SK-N-SH (cell line): ENCODE measurements around the gene DYRK3. TPM values are rescaled to one million over a fixed set of nuclear protein-coding genes. Genes with fewer than 3 reads are reported as not detected.

Source experiments
- CTCF ChIA-PET: fragments of 300-600, 350-600 bp; formaldehyde crosslinking; extraction: SDS; loops from one replicate; lab custom pipeline; 2021; lab: Yijun Ruan, JAX
- POLR2A ChIA-PET: fragments of 350-600 bp; sonication (Branson Sonifier 250); formaldehyde crosslinking; extraction: SDS; loops from one replicate; lab custom pipeline; 2020; ENCODE audit warnings: antibody characterized with exemption, inconsistent platforms; lab: Yijun Ruan, JAX
- DNase-seq: peaks from one replicate; pipeline ENCODE4 v3.0.0; 2012
- H2AFZ ChIP-seq: fragments of 200-600 bp; sonication (generic); 2 replicates; pipeline ENCODE4 v1.8.1; 2016; ENCODE audit warnings: antibody characterized with exemption, mild to moderate bottlenecking, low read depth
- H3F3A ChIP-seq: fragments of 200-600 bp; sonication (generic); replicated peaks from 2 replicates; pipeline ENCODE3; 2016; ENCODE audit warnings: antibody characterized with exemption, mild to moderate bottlenecking; ENCODE audit not compliant: insufficient read depth
- H3K27ac ChIP-seq, 2 experiments: fragments of 200-500 bp in 1 of 2; fragments of 200-600 bp in 1 of 2; sonication (Bioruptor generic) in 1 of 2; sonication (generic), shearing (Covaris generic) in 1 of 2; 2 replicates each; pipeline versions ENCODE4 v1.5.1 to v1.6.1; 2014 to 2016; ENCODE audit warnings: low read depth in 2 of 2, inconsistent platforms in 1 of 2, low read length in 1 of 2, mild to moderate bottlenecking in 1 of 2, mixed read lengths in 1 of 2
- H3K27me3 ChIP-seq: fragments of 200-600 bp; sonication (generic), shearing (Covaris generic); 2 replicates; pipeline ENCODE4 v1.6.1; 2016; ENCODE audit warnings: mixed run types; ENCODE audit not compliant: insufficient read depth
- H3K36me3 ChIP-seq, 2 experiments: fragments of 200-500 bp in 1 of 2; fragments of 200-600 bp in 1 of 2; sonication (Bioruptor generic) in 1 of 2; sonication (generic) in 1 of 2; replicated peaks in 1 of 2; 2 replicates each; pipeline versions ENCODE3 to v1.5.1; 2014 to 2016; ENCODE audit warnings: low read length in 1 of 2, mild to moderate bottlenecking in 1 of 2; ENCODE audit not compliant: insufficient read depth in 2 of 2, control insufficient read depth in 1 of 2
- H3K4me1 ChIP-seq, 2 experiments: fragments of 200-500 bp in 1 of 2; fragments of 200-600 bp in 1 of 2; sonication (Bioruptor generic) in 1 of 2; sonication (generic), shearing (Covaris generic) in 1 of 2; 2 replicates each; pipeline versions ENCODE4 v1.5.1 to v1.6.1; 2014 to 2016; ENCODE audit warnings: low read depth in 1 of 2, low read length in 1 of 2, mixed run types in 1 of 2; ENCODE audit not compliant: insufficient read depth in 2 of 2, control insufficient read depth in 1 of 2
- H3K4me2 ChIP-seq: fragments of 200-600 bp; sonication (generic), shearing (Covaris generic); 2 replicates; pipeline ENCODE4 v1.6.1; 2017; ENCODE audit warnings: mixed run types
- H3K4me3 ChIP-seq, 2 experiments: fragments of 200-500 bp in 1 of 2; fragments of 200-600 bp in 1 of 2; sonication (Bioruptor generic) in 1 of 2; sonication (generic), shearing (Covaris generic) in 1 of 2; 2 replicates each; pipeline versions ENCODE4 v1.5.1 to v1.8.1; 2014 to 2016; ENCODE audit warnings: low read depth in 2 of 2, inconsistent platforms in 1 of 2, low read length in 1 of 2, mild to moderate bottlenecking in 1 of 2, mixed read lengths in 1 of 2, moderate library complexity in 1 of 2
- H3K79me2 ChIP-seq: fragments of 200-600 bp; sonication (generic); 2 replicates; pipeline ENCODE4 v1.8.1; 2017; ENCODE audit warnings: mild to moderate bottlenecking; ENCODE audit not compliant: insufficient read depth
- H3K9ac ChIP-seq: fragments of 200-600 bp; sonication (generic); 2 replicates; pipeline ENCODE4 v1.6.1; 2017; ENCODE audit warnings: mixed run types
- H3K9me2 ChIP-seq: fragments of 200-600 bp; sonication (generic); 2 replicates; pipeline ENCODE4 v1.6.1; 2017; ENCODE audit warnings: mixed run types
- H3K9me3 ChIP-seq: fragments of 200-600 bp; sonication (generic); 2 replicates; pipeline ENCODE4 v1.6.1; 2017; ENCODE audit warnings: mixed run types, mild to moderate bottlenecking, moderate library complexity
- H4K20me1 ChIP-seq: fragments of 200-600 bp; sonication (generic); 2 replicates; pipeline ENCODE4 v1.6.1; 2017; ENCODE audit warnings: mild to moderate bottlenecking, mixed run types; ENCODE audit not compliant: insufficient read depth
- FOXJ3 ChIP-seq: sonication (generic); formaldehyde crosslinking; IDR thresholded peaks from 2 replicates; pipeline ENCODE4 v1.5.1; 2020; ENCODE audit warnings: mild to moderate bottlenecking, missing genetic modification reagents
- JUND ChIP-seq: IDR thresholded peaks from 2 replicates; pipeline ENCODE4 v1.4.0; 2012
- NFIC ChIP-seq: IDR thresholded peaks from 2 replicates; pipeline ENCODE4 v1.4.0; 2012; ENCODE audit warnings: borderline replicate concordance
- NRF1 ChIP-seq: IDR thresholded peaks from 2 replicates; pipeline ENCODE4 v1.6.1; 2012; ENCODE audit warnings: low read depth, mild to moderate bottlenecking, low read length
- POLR2AphosphoS5 ChIP-seq: IDR thresholded peaks from 2 replicates; pipeline ENCODE4 v1.6.1; 2012; ENCODE audit warnings: low read depth, low read length
- RAD21 ChIP-seq: IDR thresholded peaks from 2 replicates; pipeline ENCODE4 v1.6.1; 2012; ENCODE audit warnings: mild to moderate bottlenecking, low read length
- RCOR1 ChIP-seq: fragments of 150-350 bp; IDR thresholded peaks from 2 replicates; pipeline ENCODE4 v1.6.1; 2017; ENCODE audit warnings: antibody characterized with exemption, low read length
- RFX5 ChIP-seq: IDR thresholded peaks from 2 replicates; pipeline ENCODE4 v1.6.1; 2012; ENCODE audit warnings: mild to moderate bottlenecking, improper control_type of control experiment, low read length
- SIN3A ChIP-seq: IDR thresholded peaks from 2 replicates; pipeline ENCODE4 v1.6.1; 2012; ENCODE audit warnings: low read depth, mild to moderate bottlenecking, low read length, moderate library complexity, borderline replicate concordance
- TEAD4 ChIP-seq: IDR thresholded peaks from 2 replicates; pipeline ENCODE4 v1.4.0; 2012; ENCODE audit warnings: mild to moderate bottlenecking, borderline replicate concordance; ENCODE audit not compliant: insufficient read depth
- ZBTB33 ChIP-seq: IDR thresholded peaks from 2 replicates; pipeline ENCODE4 v1.4.0; 2012; ENCODE audit warnings: low read depth, borderline replicate concordance
- WGBS: methylation state at CpG from one replicate; pipeline ENCODE4 v1.1.6; 2017; ENCODE audit warnings: low lambda C conversion rate; 5-methylcytosine and 5-hydroxymethylcytosine counted together
- polyA plus RNA-seq, 3 experiments: library from polyadenylated mRNA; depleted of rRNA; stranded (reverse); fragments of >200 nt; gene quantifications; 2 replicates each; pipeline ENCODE4 v1.2.3, GENCODE V29; 2012
- TF ChIP-seq, protein P1 (sequence below): IDR thresholded peaks from 2 replicates; pipeline ENCODE4 v1.4.0; 2012; ENCODE audit warnings: low read depth

The DYRK3 gene
- polyA plus RNA-seq, 1 of the 3 experiments (the other 2 are of a cell fraction) = 3.6 TPM

GRCh38 chr1:206658981-206659273 is 23.6 kb downstream of the DYRK3 start:
- Histone ChIP-seq H3K4me1 (peaks cover 0 to 15% of the 10 kb centered on the region in 2 experiments; a peak in 1 of 4 replicates), H3K4me3 (no peak overlapping the region), H3K9me3 (no peaks in the 10 kb centered on the region), H4K20me1 (no peaks in the 10 kb centered on the region), H3K36me3 (no peaks in the 10 kb centered on the region), H3F3A (peaks cover 6% of the 10 kb centered on the region), H3K9me2 (no peaks in the 10 kb centered on the region), H3K9ac (no peak overlapping the region)
- ChIA-PET CTCF (interaction anchor here (0.7 to 17.9 kb wide), 7 partner anchors 11 to 180 kb away, joined by 3 to 450 read pairs (median 8); partner anchors contain the start of genes DYRK3 and EIF2D), POLR2A (no interaction called here)
- no peak for TF ChIP-seq RAD21
- no peak for TF ChIP-seq POLR2AphosphoS5
- TF ChIP-seq, protein P1, sequence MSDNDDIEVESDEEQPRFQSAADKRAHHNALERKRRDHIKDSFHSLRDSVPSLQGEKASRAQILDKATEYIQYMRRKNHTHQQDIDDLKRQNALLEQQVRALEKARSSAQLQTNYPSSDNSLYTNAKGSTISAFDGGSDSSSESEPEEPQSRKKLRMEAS = no peak
- TF ChIP-seq NRF1 = no peak
- TF ChIP-seq ZBTB33 = no peak
- no peak for TF ChIP-seq RCOR1
- TF ChIP-seq NFIC = no peak
- no peak for TF ChIP-seq SIN3A
- TF ChIP-seq FOXJ3 (CRISPR knock-in tag) = no peak
- TF ChIP-seq, all 33 proteins: peak for 0
- Histone ChIP-seq H3K4me2 (no peak overlapping the region), H3K27me3 (peaks cover 16% of the 10 kb centered on the region; the same call in 1 of the 2 replicates), H2AFZ (no peak overlapping the region), H3K27ac (no peak overlapping the region), H3K79me2 (no peaks in the 10 kb centered on the region)
- WGBS = 73% methylated on average over 7 of the region's 7 CpGs
- DNase-seq = no peak

DNA sequence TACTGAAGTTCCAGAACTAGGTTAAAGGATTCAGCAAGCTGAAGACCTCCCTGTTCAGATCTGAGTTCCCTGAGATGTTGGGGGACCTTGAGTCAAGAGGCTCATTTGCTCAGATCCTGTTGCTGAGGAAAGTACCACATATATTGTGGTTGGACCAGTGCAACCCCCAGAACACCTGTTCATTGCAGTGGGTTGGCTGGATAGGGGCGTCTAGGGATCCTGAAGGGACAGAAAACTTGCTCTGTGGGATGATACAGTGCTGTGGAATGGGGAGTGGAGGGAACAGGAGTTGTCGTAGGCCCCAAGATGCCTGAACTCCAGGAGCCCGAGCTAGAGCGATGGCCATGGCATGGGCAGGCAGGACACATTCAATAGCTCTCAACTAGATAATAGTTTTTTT is 24.8 kb downstream of the DYRK3 start:
- H3K9ac ChIP-seq = no peak overlapping the region
- no peak for TF ChIP-seq JUND
- no peak for TF ChIP-seq RFX5
- TF ChIP-seq TEAD4 = no peak
- no peak for TF ChIP-seq FOXJ3 (CRISPR knock-in tag)
- H2AFZ ChIP-seq = no peak overlapping the region
- H3K9me3 ChIP-seq = no peaks in the 10 kb centered on the region
- no peaks in the 10 kb centered on the region for H3K79me2 ChIP-seq
- no peak overlapping the region for H3K4me3 ChIP-seq
- 87% methylated on average over 4 of the region's 4 CpGs for WGBS
- H3K4me2 ChIP-seq = no peak overlapping the region
- peaks cover 16% of the 10 kb centered on the region; the same call in 1 of the 2 replicates for H3K27me3 ChIP-seq
- CTCF ChIA-PET = interaction anchor here (0.8 to 17.9 kb wide), 7 partner anchors 12 to 181 kb away, joined by 4 to 450 read pairs (median 7); partner anchors contain the start of genes DYRK3 and EIF2D
- H3K9me2 ChIP-seq = no peaks in the 10 kb centered on the region
- POLR2A ChIA-PET = no interaction called here
- no peak overlapping the region for H3K27ac ChIP-seq
- H3F3A ChIP-seq = no peaks in the 10 kb centered on the region
- DNase-seq = no peak
- no peaks in the 10 kb centered on the region for H3K36me3 ChIP-seq
- peaks cover 0 to 12% of the 10 kb centered on the region in 2 experiments; a peak in 1 of 4 replicates for H3K4me1 ChIP-seq
- H4K20me1 ChIP-seq = no peaks in the 10 kb centered on the region
